Fibroblast of lung (primary cell): ENCODE measurements around the gene ARID1B. TPM values are rescaled to one million over a fixed set of nuclear protein-coding genes. Genes with fewer than 3 reads are reported as not detected.

Experiments used
- DNase-seq, 2 donors: peaks; one replicate each; pipeline versions ENCODE4 v3.0.0 to v3.0.0-alpha.2; 2010; ENCODE audit warnings: low read depth in 2 of 2
- H2AFZ ChIP-seq: 2 replicates; pipeline ENCODE4 v1.5.1; 2012; ENCODE audit warnings: low read length, control low read depth, inconsistent platforms
- H3K27ac ChIP-seq: 2 replicates; pipeline ENCODE4 v1.5.1; 2011; ENCODE audit warnings: low read length, control low read depth; ENCODE audit not compliant: insufficient read depth
- H3K27me3 ChIP-seq: 2 replicates; pipeline ENCODE4 v1.5.1; 2011; ENCODE audit warnings: mild to moderate bottlenecking, low read length; ENCODE audit not compliant: control insufficient read depth, insufficient read depth
- H3K36me3 ChIP-seq: 2 replicates; pipeline ENCODE4 v1.5.1; 2011; ENCODE audit warnings: low read length; ENCODE audit not compliant: control insufficient read depth, insufficient read depth
- H3K4me1 ChIP-seq: 2 replicates; pipeline ENCODE4 v1.5.1; 2011; ENCODE audit warnings: low read length; ENCODE audit not compliant: control insufficient read depth, insufficient read depth; ENCODE audit errors: extremely low read depth
- H3K4me2 ChIP-seq: 2 replicates; pipeline ENCODE4 v1.5.1; 2011; ENCODE audit warnings: low read length, control low read depth; ENCODE audit not compliant: insufficient read depth; ENCODE audit errors: extremely low read depth
- H3K4me3 ChIP-seq, 4 experiments: fragments of 200-600 bp in 1 of 4; sonication (generic) in 1 of 4; replicated peaks in 1 of 4; 2 replicates each; pipeline ENCODE4 v1.5.1; 2011 to 2016; ENCODE audit warnings: low read length in 4 of 4, low read depth in 3 of 4, mild to moderate bottlenecking in 3 of 4, control low read depth in 2 of 4, inconsistent platforms in 1 of 4, mixed read lengths in 1 of 4; ENCODE audit not compliant: insufficient read depth in 1 of 4; ENCODE audit errors: control extremely low read depth in 1 of 4
- H3K79me2 ChIP-seq: 2 replicates; pipeline ENCODE4 v1.5.1; 2012; ENCODE audit warnings: mild to moderate bottlenecking, low read length, inconsistent platforms; ENCODE audit not compliant: control insufficient read depth, insufficient read depth
- H3K9ac ChIP-seq: 2 replicates; pipeline ENCODE4 v1.5.1; 2011; ENCODE audit warnings: mild to moderate bottlenecking, low read length, control low read depth; ENCODE audit not compliant: insufficient read depth
- H3K9me3 ChIP-seq: 2 replicates; pipeline ENCODE4 v1.5.1; 2012; ENCODE audit warnings: low read depth, low read length; ENCODE audit not compliant: control insufficient read depth, insufficient read depth
- H4K20me1 ChIP-seq: 2 replicates; pipeline ENCODE4 v1.5.1; 2011; ENCODE audit warnings: low read length; ENCODE audit not compliant: control insufficient read depth, insufficient read depth; ENCODE audit errors: extremely low read depth
- CTCF ChIP-seq, 2 donors: IDR thresholded peaks in 1 of 2; conservative IDR thresholded peaks in 1 of 2; 1 replicate in 1 of 2; 2 replicates in 1 of 2; pipeline ENCODE4 v1.5.1; 2011 to 2012; ENCODE audit warnings: low read length in 2 of 2, control low read depth in 1 of 2, inconsistent platforms in 1 of 2, low read depth in 1 of 2, mild to moderate bottlenecking in 1 of 2
- EZH2 ChIP-seq: IDR thresholded peaks from 2 replicates; pipeline ENCODE4 v1.5.1; 2012; ENCODE audit warnings: low read length, control low read depth, mild to moderate bottlenecking; ENCODE audit errors: missing control alignments
- polyA plus RNA-seq, 2 donors: library from polyadenylated mRNA; depleted of rRNA in 1 of 2; stranded (reverse) in 1 of 2; unstranded in 1 of 2; fragments of >200 nt; gene quantifications; 2 replicates each; pipeline ENCODE4 v1.2.1, GENCODE V29; 2011 to 2012; ENCODE audit warnings: missing spikeins in 1 of 2
- total RNA-seq: library from RNA; depleted of rRNA; stranded (reverse); fragments of >200 nt; gene quantifications from 2 replicates; pipeline ENCODE4 v1.2.1, GENCODE V29; 2014

Gene ARID1B
- total and polyA plus RNA-seq, 2 donors (not counting 1 experiment from before 2014, with no cell fraction given) = 15.4 to 41.9 TPM

DNA sequence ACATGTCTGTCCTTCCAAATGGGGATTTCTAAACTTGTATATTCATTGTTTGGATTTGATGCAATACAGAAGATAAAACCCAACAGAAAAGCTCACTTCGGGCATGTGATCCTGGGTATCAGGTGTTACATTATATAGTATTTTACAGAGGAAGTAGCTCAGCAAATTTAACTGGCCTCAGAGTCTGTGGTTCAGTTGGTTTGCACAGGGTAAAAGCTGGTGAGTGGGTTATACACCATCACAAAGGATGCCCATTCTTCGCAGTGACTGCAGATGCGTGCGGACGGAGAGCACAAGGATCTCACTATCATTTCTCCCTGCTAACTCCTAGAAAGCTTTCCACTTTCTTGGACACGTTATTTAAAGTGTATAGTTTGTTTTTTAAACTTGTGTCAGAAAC is 309.5 kb downstream of the ARID1B start:
- Histone ChIP-seq H3K27me3 (no peaks in the 10 kb centered on the region), H2AFZ (no peak overlapping the region), H4K20me1 (no peaks in the 10 kb centered on the region), H3K9me3 (no peaks in the 10 kb centered on the region), H3K36me3 (no peaks in the 10 kb centered on the region), H3K79me2 (no peaks in the 10 kb centered on the region), H3K4me1 (peaks cover 7% of the 10 kb centered on the region), H3K4me2 (no peak overlapping the region), H3K4me3 (no peak overlapping the region), H3K9ac (no peak overlapping the region), H3K27ac (no peak overlapping the region)
- no peak for DNase-seq
- no peak for TF ChIP-seq EZH2
- no peak for TF ChIP-seq CTCF (conservative IDR thresholded peaks at IDR 0.05 in 1 of 2, IDR thresholded peaks at IDR 0.05 in 1 of 2; ENCODE audit: low read depth in 1 of 2, low read length in 2 of 2)

- H4K20me1 ChIP-seq = no peaks in the 10 kb centered on the region
- no peaks in the 10 kb centered on the region for H3K27me3 ChIP-seq
- no peaks in the 10 kb centered on the region for H3K9me3 ChIP-seq
- DNase-seq = no peak
- no peaks in the 10 kb centered on the region for H3K79me2 ChIP-seq
- H3K27ac ChIP-seq = no peak overlapping the region
- H2AFZ ChIP-seq = no peak overlapping the region
- TF ChIP-seq EZH2 (no peak), CTCF (conservative IDR thresholded peaks at IDR 0.05 in 1 of 2, IDR thresholded peaks at IDR 0.05 in 1 of 2; ENCODE audit: low read depth in 1 of 2, low read length in 2 of 2) (no peak)
- H3K36me3 ChIP-seq = no peaks in the 10 kb centered on the region
- peaks cover 7% of the 10 kb centered on the region for H3K4me1 ChIP-seq
- H3K4me3 ChIP-seq = no peak overlapping the region
- H3K9ac ChIP-seq = no peak overlapping the region
- H3K4me2 ChIP-seq = no peak overlapping the region
Measured at GRCh38 chr6:157087974-157088373, 310.8 kb downstream of the ARID1B start.

DNA sequence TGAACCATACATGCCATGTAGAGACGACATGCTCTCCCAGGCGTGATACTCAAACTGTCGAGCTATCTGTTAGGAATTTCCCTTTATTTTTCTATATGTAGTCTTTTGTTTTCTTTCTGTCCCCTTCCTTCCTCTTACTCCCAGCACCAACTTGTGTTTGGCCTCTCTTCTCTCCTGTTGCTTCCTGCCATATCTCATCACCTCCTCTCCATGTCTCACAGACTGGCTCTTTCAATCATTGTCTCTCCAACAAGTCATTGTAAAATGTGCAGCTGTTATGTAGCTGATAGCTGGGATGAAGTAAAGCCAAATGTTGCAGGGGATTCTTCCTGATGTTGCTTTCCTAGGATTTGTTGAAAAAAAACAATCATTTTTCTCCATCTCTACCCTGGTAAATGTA is 311.7 kb downstream of the ARID1B start:
- Histone ChIP-seq H4K20me1 (no peaks in the 10 kb centered on the region), H3K4me1 (peaks cover 7% of the 10 kb centered on the region), H2AFZ (no peak overlapping the region), H3K4me2 (no peak overlapping the region), H3K9ac (no peak overlapping the region), H3K27me3 (no peaks in the 10 kb centered on the region), H3K79me2 (no peaks in the 10 kb centered on the region), H3K4me3 (no peak overlapping the region), H3K27ac (peak overlapping the region; percentile 45), H3K36me3 (no peaks in the 10 kb centered on the region), H3K9me3 (no peaks in the 10 kb centered on the region)
- TF ChIP-seq CTCF (conservative IDR thresholded peaks at IDR 0.05 in 1 of 2, IDR thresholded peaks at IDR 0.05 in 1 of 2; ENCODE audit: low read depth in 1 of 2, low read length in 2 of 2) = no peak
- TF ChIP-seq EZH2 = no peak
- no peak for DNase-seq
